Muscle of leg (tissue), 11 donors: ENCODE measurements around the gene CCDC134. TPM values are rescaled to one million over a fixed set of nuclear protein-coding genes. Genes with fewer than 3 reads are reported as not detected.

Experiments
- DNase-seq: peaks from one replicate; pipeline ENCODE4 v3.0.0; 2013
- H3K27ac ChIP-seq: one replicate; pipeline ENCODE4 v1.5.1; 2013; ENCODE audit warnings: mild to moderate bottlenecking, low read length, control low read depth
- H3K27me3 ChIP-seq: one replicate; pipeline ENCODE4 v1.6.1; 2013; ENCODE audit warnings: low read length; ENCODE audit not compliant: control insufficient read depth, insufficient read depth
- H3K36me3 ChIP-seq: one replicate; pipeline ENCODE4 v1.6.1; 2013; ENCODE audit warnings: low read length; ENCODE audit not compliant: control insufficient read depth, insufficient read depth
- H3K4me1 ChIP-seq: one replicate; pipeline ENCODE4 v1.6.1; 2013; ENCODE audit warnings: low read length; ENCODE audit not compliant: control insufficient read depth, insufficient read depth
- H3K4me3 ChIP-seq: one replicate; pipeline ENCODE4 v1.5.1; 2013; ENCODE audit warnings: low read length, control low read depth
- H3K9me3 ChIP-seq: replicated peaks from 2 replicates; pipeline ENCODE4 v1.6.1; 2013; ENCODE audit warnings: low read depth, low read length; ENCODE audit not compliant: control insufficient read depth
- WGBS: methylation state at CpG from one replicate; pipeline ENCODE4 v1.1.5; 2013; ENCODE audit warnings: missing lambda C conversion rate; ENCODE audit not compliant: insufficient coverage; 5-methylcytosine and 5-hydroxymethylcytosine counted together
- polyA plus RNA-seq, 8 donors: library from polyadenylated mRNA; unstranded; fragments of 120-200 nt; gene quantifications; one replicate each; pipeline versions ENCODE4 v1.2.1 to v1.2.3, GENCODE V29; 2013; ENCODE audit warnings: inconsistent platforms in 1 of 8, low replicate concordance in 1 of 8; ENCODE audit not compliant: insufficient read length in 8 of 8, insufficient read depth in 1 of 8
- total RNA-seq: library from RNA; stranded (reverse); fragments of 120-200 nt; gene quantifications from one replicate; pipeline ENCODE4 v1.2.4, GENCODE V29; 2013

Gene CCDC134
- total and polyA plus RNA-seq, 9 donors = 6.5 to 13.2 (median 8.3) TPM

GRCh38 chr22:41841085-41841712 is 40.7 kb downstream of the CCDC134 start:
- H3K27ac ChIP-seq = no peak overlapping the region
- H3K4me1 ChIP-seq = peaks cover 11% of the 10 kb centered on the region
- H3K4me3 ChIP-seq = no peak overlapping the region
- no CpG with 5 or more reads among the region's 3 CpGs for WGBS
- no peak for DNase-seq
- no peaks in the 10 kb centered on the region for H3K27me3 ChIP-seq
- peaks cover 42% of the 10 kb centered on the region for H3K36me3 ChIP-seq
- H3K9me3 ChIP-seq = no peaks in the 10 kb centered on the region

GRCh38 chr22:41842996-41843970 is 42.8 kb downstream of the CCDC134 start:
- 88% methylated on average over 5 of the region's 8 CpGs for WGBS
- no peak for DNase-seq
- peaks cover 12% of the 10 kb centered on the region for H3K4me1 ChIP-seq
- no peak overlapping the region for H3K27ac ChIP-seq
- peaks cover 28% of the 10 kb centered on the region for H3K36me3 ChIP-seq
- H3K9me3 ChIP-seq = no peaks in the 10 kb centered on the region
- H3K4me3 ChIP-seq = no peak overlapping the region
- H3K27me3 ChIP-seq = no peaks in the 10 kb centered on the region

- no peak overlapping the region for H3K27ac ChIP-seq
- no peaks in the 10 kb centered on the region for H3K27me3 ChIP-seq
- no peak overlapping the region for H3K4me3 ChIP-seq
- H3K4me1 ChIP-seq = peaks cover 12% of the 10 kb centered on the region
- no peaks in the 10 kb centered on the region for H3K9me3 ChIP-seq
- no peak for DNase-seq
- peaks cover 23% of the 10 kb centered on the region for H3K36me3 ChIP-seq
- no CpG with 5 or more reads among the region's 1 CpG for WGBS
Observed at GRCh38 chr22:41844036-41844435, 43.6 kb downstream of the CCDC134 start.

- H3K9me3 ChIP-seq = no peaks in the 10 kb centered on the region
- no peaks in the 10 kb centered on the region for H3K27me3 ChIP-seq
- no peak overlapping the region for H3K27ac ChIP-seq
- peaks cover 19% of the 10 kb centered on the region for H3K36me3 ChIP-seq
- no peak for DNase-seq
- H3K4me1 ChIP-seq = peaks cover 12% of the 10 kb centered on the region
- H3K4me3 ChIP-seq = no peak overlapping the region
- 40% methylated on average over 2 of the region's 3 CpGs for WGBS
Observed at GRCh38 chr22:41844513-41844912, 44.0 kb downstream of the CCDC134 start.

- WGBS = 74% methylated on average over 3 of the region's 4 CpGs
- Histone ChIP-seq H3K9me3 (no peaks in the 10 kb centered on the region), H3K4me1 (peaks cover 11% of the 10 kb centered on the region)
Observed at GRCh38 chr22:41845380-41846267, 45.1 kb downstream of the CCDC134 start.

GRCh38 chr22:41846268-41846987 is 45.9 kb downstream of the CCDC134 start:
- H3K36me3 ChIP-seq = peaks cover 8% of the 10 kb centered on the region
- H3K27me3 ChIP-seq = no peaks in the 10 kb centered on the region
- DNase-seq = no peak
- no peaks in the 10 kb centered on the region for H3K9me3 ChIP-seq
- no peak overlapping the region for H3K4me3 ChIP-seq
- H3K27ac ChIP-seq = peak overlapping the region; percentile 17
- H3K4me1 ChIP-seq = peaks cover 6% of the 10 kb centered on the region
- WGBS = 51% methylated on average over 4 of the region's 10 CpGs

More at GRCh38 chr22:41845380-41846267, 45.1 kb downstream of the CCDC134 start:
- no peak overlapping the region for H3K4me3 ChIP-seq
- peak overlapping the region; percentile 17 for H3K27ac ChIP-seq
- no peaks in the 10 kb centered on the region for H3K27me3 ChIP-seq
- no peak for DNase-seq
- H3K36me3 ChIP-seq = peaks cover 12% of the 10 kb centered on the region

- Histone ChIP-seq H3K36me3 (peaks cover 7% of the 10 kb centered on the region), H3K27ac (no peak overlapping the region), H3K4me1 (peaks cover 6% of the 10 kb centered on the region), H3K27me3 (no peaks in the 10 kb centered on the region), H3K9me3 (no peaks in the 10 kb centered on the region), H3K4me3 (no peak overlapping the region)
- no peak for DNase-seq
- WGBS = no CpG with 5 or more reads among the region's 2 CpGs
Observed at GRCh38 chr22:41847300-41847699, 46.8 kb downstream of the CCDC134 start.

- H3K4me1 ChIP-seq = peaks cover 6% of the 10 kb centered on the region
- H3K9me3 ChIP-seq = no peaks in the 10 kb centered on the region
- DNase-seq = no peak
- no peak overlapping the region for H3K4me3 ChIP-seq
- H3K36me3 ChIP-seq = peaks cover 1% of the 10 kb centered on the region
- 67% methylated on average over 1 of the region's 5 CpGs for WGBS
- H3K27ac ChIP-seq = no peak overlapping the region
- H3K27me3 ChIP-seq = no peaks in the 10 kb centered on the region
Observed at GRCh38 chr22:41848468-41848867, 48.0 kb downstream of the CCDC134 start.

- H3K9me3 ChIP-seq = no peaks in the 10 kb centered on the region
Observed at GRCh38 chr22:41856469-41856868, 56.0 kb downstream of the CCDC134 start.

More at GRCh38 chr22:41856469-41856868, 56.0 kb downstream of the CCDC134 start:
- no peaks in the 10 kb centered on the region for H3K27me3 ChIP-seq
- peaks cover 5% of the 10 kb centered on the region for H3K4me1 ChIP-seq
- peak overlapping the region; percentile 7 for H3K27ac ChIP-seq
- peaks cover 2% of the 10 kb centered on the region for H3K36me3 ChIP-seq
- no peak overlapping the region for H3K4me3 ChIP-seq
- no peak for DNase-seq
- no CpG with 5 or more reads among the region's 2 CpGs for WGBS
